Ishikawa (cell line): ENCODE measurements around the gene LRP1.

Experiments used
- CEBPB ChIP-seq: IDR thresholded peaks from 2 replicates; pipeline ENCODE4 v1.6.1; 2012
- CREB1 ChIP-seq: IDR thresholded peaks from 2 replicates; pipeline ENCODE4 v1.6.1; 2012; ENCODE audit warnings: low read depth
- EGR1 ChIP-seq: IDR thresholded peaks from 2 replicates; pipeline ENCODE4 v1.6.1; 2012
- EP300 ChIP-seq: IDR thresholded peaks from 2 replicates; pipeline ENCODE4 v1.6.1; 2012; ENCODE audit warnings: borderline replicate concordance
- FOXM1 ChIP-seq: IDR thresholded peaks from 2 replicates; pipeline ENCODE4 v1.6.1; 2012; ENCODE audit warnings: low read depth, borderline replicate concordance
- MAX ChIP-seq: IDR thresholded peaks from 2 replicates; pipeline ENCODE4 v1.6.1; 2012
- NFIC ChIP-seq: IDR thresholded peaks from 2 replicates; pipeline ENCODE4 v1.6.1; 2012
- RAD21 ChIP-seq: IDR thresholded peaks from 2 replicates; pipeline ENCODE4 v1.6.1; 2012; ENCODE audit warnings: low read depth
- REST ChIP-seq: IDR thresholded peaks from 2 replicates; pipeline ENCODE4 v1.6.1; 2012; ENCODE audit warnings: low read depth, mild to moderate bottlenecking
- TAF1 ChIP-seq: IDR thresholded peaks from 2 replicates; pipeline ENCODE4 v1.6.1; 2012; ENCODE audit warnings: low read depth, mild to moderate bottlenecking
- TCF12 ChIP-seq: IDR thresholded peaks from 2 replicates; pipeline ENCODE4 v1.6.1; 2012; ENCODE audit warnings: low read depth
- TEAD4 ChIP-seq: IDR thresholded peaks from 2 replicates; pipeline ENCODE4 v1.6.1; 2012
- USF1 ChIP-seq: IDR thresholded peaks from 2 replicates; pipeline ENCODE4 v1.6.1; 2012
- YY1 ChIP-seq: IDR thresholded peaks from 2 replicates; pipeline ENCODE4 v1.6.1; 2012; ENCODE audit warnings: low read depth
- ZBTB7A ChIP-seq: IDR thresholded peaks from 2 replicates; pipeline ENCODE4 v1.6.1; 2012; ENCODE audit warnings: low read depth

LRP1 gene

GRCh38 chr12:57156701-57157403 is 28.6 kb downstream of the LRP1 start:
- TF ChIP-seq RAD21 (no peak), TEAD4 (no peak), MAX (no peak), REST (no peak), CREB1 (no peak), FOXM1 (no peak), YY1 (no peak), CEBPB (no peak), TCF12 (no peak), USF1 (no peak), NFIC (no peak), EGR1 (no peak), EP300 (no peak), ZBTB7A (no peak), TAF1 (no peak)

GRCh38 chr12:57157588-57158173 is 29.4 kb downstream of the LRP1 start:
- TF ChIP-seq TAF1 (no peak), FOXM1 (no peak), NFIC (no peak), YY1 (no peak), MAX (no peak)

- TF ChIP-seq EGR1 (no peak), YY1 (no peak), RAD21 (no peak)
These were observed 29.9 kb downstream of the LRP1 start for GRCh38 chr12:57158186-57158585.

GRCh38 chr12:57158665-57159064 is 30.4 kb downstream of the LRP1 start:
- no peak for TF ChIP-seq MAX
- no peak for TF ChIP-seq REST
- TF ChIP-seq EP300 = no peak
- TF ChIP-seq USF1 = no peak
- TF ChIP-seq NFIC = no peak
- no peak for TF ChIP-seq CREB1
- no peak for TF ChIP-seq YY1
- TF ChIP-seq FOXM1 = no peak
- no peak for TF ChIP-seq TCF12
- no peak for TF ChIP-seq TAF1
- TF ChIP-seq RAD21 = no peak
- TF ChIP-seq ZBTB7A = no peak
- TF ChIP-seq TEAD4 = no peak
- no peak for TF ChIP-seq CEBPB
- no peak for TF ChIP-seq EGR1

- TF ChIP-seq NFIC = no peak
- TF ChIP-seq REST = no peak
- TF ChIP-seq EP300 = no peak
- TF ChIP-seq USF1 = no peak
- TF ChIP-seq TCF12 = no peak
- TF ChIP-seq CREB1 = no peak
- no peak for TF ChIP-seq EGR1
- TF ChIP-seq FOXM1 = no peak
- no peak for TF ChIP-seq RAD21
- TF ChIP-seq CEBPB = no peak
- no peak for TF ChIP-seq TAF1
- TF ChIP-seq MAX = no peak
These were observed 31.0 kb downstream of the LRP1 start for GRCh38 chr12:57159311-57159710.
